Measurements from ENCODE around the gene MARVELD1. TPM values are rescaled to one million over a fixed set of nuclear protein-coding genes. Genes with fewer than 3 reads are reported as not detected.

MARVELD1 gene
- total and polyA plus RNA-seq, 2 of the 13 experiments (the other 11 are each of a cell fraction or from before 2014, with no cell fraction given): not detected

- TF ChIP-seq ARHGAP35 (CRISPR knock-in tag; IDR thresholded peaks at IDR 0.05; ENCODE audit: borderline replicate concordance) (peak; percentile 92), ZNF7 (CRISPR knock-in tag; IDR thresholded peaks at IDR 0.05) (no peak), EP300 (IDR thresholded peaks at IDR 0.05; ENCODE audit: low read depth in 2 of 2, low read length in 2 of 2) (peak; percentile 27 to 31; a peak in 2 of 4 replicates), EP300 (CRISPR knock-in tag; IDR thresholded peaks at IDR 0.05; ENCODE audit: borderline replicate concordance) (peak; percentile 60), RERE (CRISPR knock-in tag; IDR thresholded peaks at IDR 0.05; ENCODE audit: low read depth) (peak; percentile 54; the same call in 1 of the 2 replicates), STAG1 (CRISPR knock-in tag; IDR thresholded peaks at IDR 0.05) (peak; percentile 9; the same call in 1 of the 2 replicates), E2F5 (CRISPR knock-in tag; conservative IDR thresholded peaks at IDR 0.05) (peak; percentile 75), CBX5 (CRISPR knock-in tag; IDR thresholded peaks at IDR 0.05; ENCODE audit: borderline replicate concordance) (peak; percentile 79; the same call in 1 of the 2 replicates), POLR2AphosphoS5 (IDR thresholded peaks at IDR 0.05; ENCODE audit: low read depth, low read length) (peak; percentile 82), CHCHD3 (CRISPR knock-in tag; IDR thresholded peaks at IDR 0.05) (peak; percentile 68; the same call in 1 of the 2 replicates), DBP (CRISPR knock-in tag; IDR thresholded peaks at IDR 0.05; ENCODE audit: not compliant biosample characterization) (peak; percentile 82), FLYWCH1 (CRISPR knock-in tag; IDR thresholded peaks at IDR 0.05) (no peak), PAX8 (CRISPR knock-in tag; IDR thresholded peaks at IDR 0.05; ENCODE audit: borderline replicate concordance) (no peak), SRSF4 (IDR thresholded peaks at IDR 0.05; ENCODE audit: low read depth, low read length, poor library complexity, severe bottlenecking) (no peak), TARDBP (CRISPR knock-in tag; IDR thresholded peaks at IDR 0.05) (peak; percentile 93), TSC22D2 (CRISPR knock-in tag; IDR thresholded peaks at IDR 0.05; ENCODE audit: borderline replicate concordance) (no peak), MXD4 (CRISPR knock-in tag; IDR thresholded peaks at IDR 0.05) (peak; percentile 90), ZNF644 (CRISPR knock-in tag; IDR thresholded peaks at IDR 0.05; ENCODE audit: low read depth) (no peak), CEBPB (IDR thresholded peaks at IDR 0.05; ENCODE audit: borderline replicate concordance, low read depth, low read length) (no peak), CREB1 (IDR thresholded peaks at IDR 0.05) (peak; percentile 89), CREB1 (CRISPR knock-in tag; IDR thresholded peaks at IDR 0.05) (peak; percentile 73), TBX2 (CRISPR knock-in tag; IDR thresholded peaks at IDR 0.05; ENCODE audit: borderline replicate concordance) (peak; percentile 94), ZMAT3 (CRISPR knock-in tag; conservative IDR thresholded peaks at IDR 0.05) (no peak; the same call in 1 of the 2 replicates), SRF (IDR thresholded peaks at IDR 0.05; ENCODE audit: low read depth, low read length) (no peak)
Observed at GRCh38 chr10:97686962-97687784, 26.4 kb upstream of the MARVELD1 start, which contains the start of gene AVPI1 (continued).

Data from HepG2 (cell line).